Neural cell (in vitro differentiated cells): ENCODE measurements around the gene ITPR3. TPM values are rescaled to one million over a fixed set of nuclear protein-coding genes. Genes with fewer than 3 reads are reported as not detected.

Experiments
- H2AFZ ChIP-seq: fragments of 200-600, 300-800 bp; sonication (generic), shearing (Covaris generic); 2 replicates; pipeline ENCODE4 v1.6.0; 2014; ENCODE audit warnings: low read depth, mild to moderate bottlenecking, antibody characterized with exemption, low read length, moderate library complexity
- H3F3A ChIP-seq: fragments of 200-600 bp; shearing (Covaris generic); 2 replicates; pipeline ENCODE4 v1.6.1; 2016; ENCODE audit warnings: mild to moderate bottlenecking, moderate library complexity, mixed read lengths, antibody characterized with exemption, low read length; ENCODE audit not compliant: insufficient read depth, poor library complexity, severe bottlenecking
- H3K27ac ChIP-seq: fragments of 200-600, 300-800 bp; sonication (generic), shearing (Covaris generic); 2 replicates; pipeline ENCODE4 v1.5.1; 2014; ENCODE audit warnings: mild to moderate bottlenecking, low read length, moderate library complexity
- H3K27me3 ChIP-seq: fragments of 300-800, 200-600 bp; sonication (generic), shearing (Covaris generic); 2 replicates; pipeline ENCODE4 v1.6.0; 2014; ENCODE audit warnings: mild to moderate bottlenecking, low read depth, low read length, moderate library complexity; ENCODE audit not compliant: insufficient read depth
- H3K36me3 ChIP-seq: fragments of 300-800, 200-600 bp; sonication (generic), shearing (Covaris generic); 2 replicates; pipeline ENCODE4 v1.5.1; 2014; ENCODE audit warnings: mild to moderate bottlenecking, antibody characterized with exemption, low read length, moderate library complexity; ENCODE audit not compliant: insufficient read depth
- H3K4me2 ChIP-seq: fragments of 300-800, 200-600 bp; sonication (generic), shearing (Covaris generic); 2 replicates; pipeline ENCODE4 v1.6.0; 2014; ENCODE audit warnings: mild to moderate bottlenecking, low read length
- H3K4me3 ChIP-seq: fragments of 300-800, 200-600 bp; sonication (generic), shearing (Covaris generic); 2 replicates; pipeline ENCODE4 v1.5.1; 2014; ENCODE audit warnings: mild to moderate bottlenecking, low read length, moderate library complexity
- H3K79me2 ChIP-seq: fragments of 200-600 bp; shearing (Covaris generic); replicated peaks from 2 replicates; pipeline ENCODE4 v1.6.0; 2014; ENCODE audit warnings: mild to moderate bottlenecking, low read length, moderate library complexity; ENCODE audit not compliant: insufficient read depth
- H3K9ac ChIP-seq: fragments of 300-800, 200-600 bp; sonication (generic), shearing (Covaris generic); 2 replicates; pipeline ENCODE4 v1.6.1; 2016; ENCODE audit warnings: mild to moderate bottlenecking, low read length, mixed read lengths
- H3K9me2 ChIP-seq: fragments of 200-600 bp; shearing (Covaris generic); 2 replicates; pipeline ENCODE4 v1.6.1; 2016; ENCODE audit warnings: mild to moderate bottlenecking, low read length, mixed read lengths; ENCODE audit not compliant: insufficient read depth
- H3K9me3 ChIP-seq: fragments of 200-600, 300-800 bp; sonication (generic), shearing (Covaris generic); 2 replicates; pipeline ENCODE4 v1.6.1; 2016; ENCODE audit warnings: mild to moderate bottlenecking, mixed run types, low read length, moderate library complexity, mixed read lengths
- H4K20me1 ChIP-seq: fragments of 200-600 bp; shearing (Covaris generic); 2 replicates; pipeline ENCODE4 v1.6.1; 2016; ENCODE audit warnings: mild to moderate bottlenecking, mixed run types; ENCODE audit not compliant: insufficient read depth
- CTCF ChIP-seq: fragments of 450-650 bp; IDR thresholded peaks from 2 replicates; pipeline ENCODE4 v1.5.1; 2014; ENCODE audit warnings: antibody characterized with exemption, mild to moderate bottlenecking, moderate library complexity; ENCODE audit not compliant: poor library complexity, severe bottlenecking
- EP300 ChIP-seq: fragments of 450-650 bp; conservative IDR thresholded peaks from 2 replicates; pipeline ENCODE4 v1.6.1; 2014; ENCODE audit warnings: antibody characterized with exemption, mild to moderate bottlenecking, moderate library complexity; ENCODE audit not compliant: poor library complexity, severe bottlenecking
- EZH2 ChIP-seq: fragments of 200-600, 300-800 bp; shearing (Covaris generic), sonication (generic); IDR thresholded peaks from 2 replicates; pipeline ENCODE4 v1.6.1; 2014; ENCODE audit warnings: antibody characterized with exemption, low read length, borderline replicate concordance, mild to moderate bottlenecking; ENCODE audit not compliant: insufficient read depth, poor library complexity, severe bottlenecking
- MXI1 ChIP-seq: fragments of 450-650 bp; conservative IDR thresholded peaks from 2 replicates; pipeline ENCODE4 v1.6.1; 2014; ENCODE audit warnings: antibody characterized with exemption, mild to moderate bottlenecking; ENCODE audit not compliant: poor library complexity, severe bottlenecking
- POLR2AphosphoS5 ChIP-seq: IDR thresholded peaks from 2 replicates; pipeline ENCODE4 v1.6.1; 2012
- RAD21 ChIP-seq: fragments of 450-650 bp; conservative IDR thresholded peaks from 2 replicates; pipeline ENCODE4 v1.6.1; 2014; ENCODE audit warnings: antibody characterized with exemption, mild to moderate bottlenecking, moderate library complexity
- REST ChIP-seq: IDR thresholded peaks from 2 replicates; pipeline ENCODE4 v1.6.1; 2012; ENCODE audit warnings: borderline replicate concordance
- SMC3 ChIP-seq: fragments of 450-650 bp; conservative IDR thresholded peaks from 2 replicates; pipeline ENCODE4 v1.6.1; 2014; ENCODE audit warnings: antibody characterized with exemption, mild to moderate bottlenecking, moderate library complexity; ENCODE audit not compliant: poor library complexity
- TAF1 ChIP-seq: IDR thresholded peaks from 2 replicates; pipeline ENCODE4 v1.6.1; 2012; ENCODE audit warnings: low read depth
- polyA plus RNA-seq: library from polyadenylated mRNA; depleted of rRNA; stranded (reverse); fragments of >200 nt; gene quantifications from 2 replicates; pipeline ENCODE4 v1.2.3, GENCODE V29; 2014

Gene ITPR3
- polyA plus RNA-seq, 1 donor from 2014 or later: 0.11 TPM

GRCh38 chr6:33678233-33678931, 57.3 kb downstream of the ITPR3 start:
- Histone ChIP-seq H3F3A (no peaks in the 10 kb centered on the region), H3K4me2 (no peak overlapping the region), H2AFZ (no peak overlapping the region), H4K20me1 (no peaks in the 10 kb centered on the region), H3K36me3 (no peaks in the 10 kb centered on the region), H3K27me3 (no peaks in the 10 kb centered on the region), H3K27ac (no peak overlapping the region), H3K9ac (no peak overlapping the region), H3K9me3 (no peaks in the 10 kb centered on the region), H3K9me2 (no peaks in the 10 kb centered on the region), H3K4me3 (no peak overlapping the region), H3K79me2 (no peaks in the 10 kb centered on the region)
- no peak for TF ChIP-seq SMC3
- no peak for TF ChIP-seq MXI1
- TF ChIP-seq CTCF: no peak
- TF ChIP-seq REST: no peak
- no peak for TF ChIP-seq POLR2AphosphoS5
- no peak for TF ChIP-seq TAF1
- TF ChIP-seq RAD21: no peak
- no peak for TF ChIP-seq EP300
- TF ChIP-seq EZH2: no peak

- Histone ChIP-seq H3K27me3 (no peaks in the 10 kb centered on the region), H3K4me2 (no peak overlapping the region), H2AFZ (no peak overlapping the region), H3K36me3 (no peaks in the 10 kb centered on the region), H3K27ac (no peak overlapping the region), H4K20me1 (no peaks in the 10 kb centered on the region), H3F3A (no peaks in the 10 kb centered on the region), H3K79me2 (no peaks in the 10 kb centered on the region), H3K9ac (no peak overlapping the region), H3K4me3 (no peak overlapping the region), H3K9me2 (no peaks in the 10 kb centered on the region), H3K9me3 (no peaks in the 10 kb centered on the region)
- TF ChIP-seq SMC3 (no peak), RAD21 (no peak), REST (no peak), EZH2 (no peak), CTCF (no peak), EP300 (no peak), POLR2AphosphoS5 (no peak)
These were observed 57.9 kb downstream of the ITPR3 start for GRCh38 chr6:33678932-33679490.
